Neural progenitor cell (in vitro differentiated cells): ENCODE measurements around the gene MT1H.

ENCODE experiments used
- EZH2 ChIP-seq: fragments of 200-600 bp; sonication (generic); IDR thresholded peaks from 2 replicates; pipeline ENCODE4 v1.6.1; 2017; ENCODE audit warnings: antibody characterized with exemption, mild to moderate bottlenecking, moderate library complexity
- TF ChIP-seq, protein P1 (sequence below): fragments of 200-600 bp; sonication (generic); IDR thresholded peaks from 2 replicates; pipeline ENCODE4 v1.5.1; 2017; ENCODE audit warnings: antibody characterized with exemption, mild to moderate bottlenecking

DNA sequence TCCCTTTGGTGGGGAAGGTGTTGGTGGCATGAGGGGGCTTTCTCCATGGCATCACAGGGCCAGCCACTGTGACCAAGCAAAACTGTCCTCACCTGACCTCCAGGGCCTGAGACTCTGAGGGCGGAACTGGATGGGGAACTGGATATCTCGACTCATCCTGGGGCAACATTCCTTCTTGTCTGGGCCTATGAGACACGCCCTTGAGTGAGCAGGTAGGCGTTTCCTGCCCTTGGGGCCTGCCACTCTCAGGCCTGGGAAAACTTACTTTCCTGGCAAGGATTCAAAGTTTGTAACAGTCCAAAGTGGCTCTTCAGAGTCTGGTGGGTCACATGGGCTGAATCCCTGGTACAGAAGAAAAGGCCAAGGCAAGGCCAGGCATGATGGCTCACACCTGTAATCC is 22.3 kb downstream of the MT1H start:
- TF ChIP-seq, protein P1, sequence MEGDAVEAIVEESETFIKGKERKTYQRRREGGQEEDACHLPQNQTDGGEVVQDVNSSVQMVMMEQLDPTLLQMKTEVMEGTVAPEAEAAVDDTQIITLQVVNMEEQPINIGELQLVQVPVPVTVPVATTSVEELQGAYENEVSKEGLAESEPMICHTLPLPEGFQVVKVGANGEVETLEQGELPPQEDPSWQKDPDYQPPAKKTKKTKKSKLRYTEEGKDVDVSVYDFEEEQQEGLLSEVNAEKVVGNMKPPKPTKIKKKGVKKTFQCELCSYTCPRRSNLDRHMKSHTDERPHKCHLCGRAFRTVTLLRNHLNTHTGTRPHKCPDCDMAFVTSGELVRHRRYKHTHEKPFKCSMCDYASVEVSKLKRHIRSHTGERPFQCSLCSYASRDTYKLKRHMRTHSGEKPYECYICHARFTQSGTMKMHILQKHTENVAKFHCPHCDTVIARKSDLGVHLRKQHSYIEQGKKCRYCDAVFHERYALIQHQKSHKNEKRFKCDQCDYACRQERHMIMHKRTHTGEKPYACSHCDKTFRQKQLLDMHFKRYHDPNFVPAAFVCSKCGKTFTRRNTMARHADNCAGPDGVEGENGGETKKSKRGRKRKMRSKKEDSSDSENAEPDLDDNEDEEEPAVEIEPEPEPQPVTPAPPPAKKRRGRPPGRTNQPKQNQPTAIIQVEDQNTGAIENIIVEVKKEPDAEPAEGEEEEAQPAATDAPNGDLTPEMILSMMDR: no peak
- TF ChIP-seq EZH2: no peak
